Lower leg skin (tissue), 4 donors: Measurements from ENCODE around the gene TCF7L2. TPM values are rescaled to one million over a fixed set of nuclear protein-coding genes. Genes with fewer than 3 reads are reported as not detected.

ENCODE experiments used
- DNase-seq, 2 donors: peaks; one replicate each; pipeline ENCODE4 v3.0.0-alpha.2; 2019; ENCODE audit warnings: low spot score in 2 of 2
- H3K4me3 ChIP-seq: fragments of 200-600 bp; sonication (generic); 2 replicates; pipeline ENCODE4 v1.5.1; 2017; ENCODE audit warnings: mild to moderate bottlenecking, low read depth; ENCODE audit not compliant: poor library complexity, severe bottlenecking
- CTCF ChIP-seq, 3 donors: fragments of 450-650 bp; IDR thresholded peaks; one replicate each; pipeline ENCODE4 v1.5.1; 2016; ENCODE audit warnings: antibody characterized with exemption in 3 of 3, mild to moderate bottlenecking in 3 of 3, moderate library complexity in 2 of 3
- POLR2A ChIP-seq, 2 donors: fragments of 450-650 bp; IDR thresholded peaks; one replicate each; pipeline ENCODE4 v1.6.1; 2016 to 2017; ENCODE audit warnings: antibody characterized with exemption in 2 of 2, mild to moderate bottlenecking in 1 of 2, moderate library complexity in 1 of 2
- WGBS, 2 donors: methylation state at CpG; one replicate each; pipeline ENCODE4 v1.1.5; 2018; 5-methylcytosine and 5-hydroxymethylcytosine counted together
- intact Hi-C: fragments of 100-400 bp; cut with DNase I; formaldehyde crosslinking; loops from one replicate; pipeline ENCODE4 v1.15.0; 2023; ENCODE audit warnings: low total_unique reads
- total RNA-seq, 4 donors: library from RNA; depleted of rRNA; stranded (reverse); fragments of >200 nt; gene quantifications; one replicate each; pipeline ENCODE4 v1.1.0, GENCODE V29; 2016

The TCF7L2 gene
- total RNA-seq, 4 donors from 2014 or later: 5.6 to 23.1 (median 16.2) TPM

GRCh38 chr10:113115556-113115955 lies 165.5 kb downstream of the TCF7L2 start:
- no peak for DNase-seq
- TF ChIP-seq POLR2A (IDR thresholded peaks at IDR 0.05) (no peak), CTCF (IDR thresholded peaks at IDR 0.05) (no peak)
- WGBS, 2 donors: 91 to 92% methylated on average over 10 of the region's 10 CpGs
- no peak overlapping the region for H3K4me3 ChIP-seq
- intact Hi-C loops: no loop called here

- TF ChIP-seq POLR2A (IDR thresholded peaks at IDR 0.05) (no peak), CTCF (IDR thresholded peaks at IDR 0.05) (no peak)
- 95% methylated on average over 15 of the region's 15 CpGs for WGBS, 2 donors
- DNase-seq: no peak
- H3K4me3 ChIP-seq: no peak overlapping the region
- intact Hi-C loops: no loop called here
These were observed 168.8 kb downstream of the TCF7L2 start for GRCh38 chr10:113118882-113119281.

- DNase-seq: no peak
- TF ChIP-seq CTCF (IDR thresholded peaks at IDR 0.05): no peak
- TF ChIP-seq POLR2A (IDR thresholded peaks at IDR 0.05): no peak
- H3K4me3 ChIP-seq: no peak overlapping the region
- intact Hi-C loops: no loop called here
- WGBS, 2 donors: 96 to 97% methylated on average over 14 of the region's 14 CpGs
These were observed 169.8 kb downstream of the TCF7L2 start for GRCh38 chr10:113119801-113120200.

- H3K4me3 ChIP-seq: no peak overlapping the region
- 78 to 80% methylated on average over 7 of the region's 7 CpGs for WGBS, 2 donors
- TF ChIP-seq POLR2A (IDR thresholded peaks at IDR 0.05) (no peak), CTCF (IDR thresholded peaks at IDR 0.05) (no peak)
- no peak for DNase-seq
- intact Hi-C loops: no loop called here
These were observed 171.1 kb downstream of the TCF7L2 start for GRCh38 chr10:113121153-113121552.

- TF ChIP-seq POLR2A (IDR thresholded peaks at IDR 0.05) (no peak), CTCF (IDR thresholded peaks at IDR 0.05) (no peak)
- WGBS, 2 donors: 90 to 96% methylated on average over 9 of the region's 9 CpGs
- intact Hi-C loops: no loop called here
- no peak for DNase-seq
- H3K4me3 ChIP-seq: no peak overlapping the region
These were observed 172.9 kb downstream of the TCF7L2 start for GRCh38 chr10:113122947-113123346.

GRCh38 chr10:113124724-113125123 lies 174.7 kb downstream of the TCF7L2 start:
- no peak for TF ChIP-seq POLR2A (IDR thresholded peaks at IDR 0.05)
- no peak for TF ChIP-seq CTCF (IDR thresholded peaks at IDR 0.05)
- no peak overlapping the region for H3K4me3 ChIP-seq
- no peak for DNase-seq
- 93 to 95% methylated on average over 11 of the region's 11 CpGs for WGBS, 2 donors
- intact Hi-C loops: no loop called here
